Measurements from ENCODE around the gene TM9SF1.

- TF ChIP-seq EP300 (IDR thresholded peaks at IDR 0.05) (no peak), POLR2A (IDR thresholded peaks at IDR 0.05; ENCODE audit: low read depth) (no peak)
Measured at GRCh38 chr14:24149302-24149969, 45.8 kb downstream of the TM9SF1 start.

Measured in esophagus muscularis mucosa (tissue), 2 donors.